ENCODE results near the gene CACNA1A.
A peak's percentile ranks its signal among the peaks of the same experiment; 100 is the strongest.
"Not testable (repeated sequence)": the region's sequence is repeated elsewhere in the genome, so short reads cannot be mapped to it uniquely, and the experiment has no call there.

CACNA1A gene

DNA sequence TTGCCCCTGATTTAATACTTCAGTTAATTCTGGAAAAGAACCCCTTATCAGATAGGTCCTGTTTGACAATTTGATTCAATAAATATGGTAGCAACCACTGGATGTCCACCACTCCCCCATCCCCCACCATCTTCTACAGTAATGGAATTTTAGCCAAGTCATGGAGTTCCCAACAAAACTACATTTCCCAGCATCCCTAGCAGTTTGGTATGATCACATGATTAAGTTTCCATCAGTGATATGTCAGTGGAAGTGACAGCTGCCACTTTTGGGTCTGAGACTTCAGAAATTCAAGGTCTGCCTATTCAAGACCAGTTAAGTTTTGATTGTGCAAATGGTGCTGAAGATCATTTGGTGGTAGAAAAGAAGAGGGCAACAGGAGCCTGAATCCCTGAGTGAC, 85.5 kb downstream of the CACNA1A start:
- no peak for DNase-seq

DNA sequence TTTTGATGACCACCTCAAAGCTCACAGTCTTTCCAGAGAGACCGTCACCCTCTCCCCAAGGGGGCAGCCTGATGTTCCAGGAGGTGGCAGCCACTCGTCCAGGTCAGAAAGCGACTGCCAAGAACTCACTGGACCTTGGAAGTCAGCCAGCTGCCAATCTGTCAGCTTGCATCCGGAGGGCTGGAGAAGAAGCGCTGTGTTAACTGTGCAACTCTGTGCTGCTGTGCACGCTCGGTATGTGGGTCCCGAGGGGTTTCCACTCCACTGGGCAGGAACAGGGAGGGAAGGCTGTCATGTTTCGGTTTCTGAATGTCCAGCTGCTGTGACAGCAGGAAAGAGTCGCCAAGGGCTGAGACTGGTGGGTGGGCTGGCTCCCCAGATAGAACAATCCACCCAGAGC, 89.2 kb downstream of the CACNA1A start:
- no peak for DNase-seq

DNA sequence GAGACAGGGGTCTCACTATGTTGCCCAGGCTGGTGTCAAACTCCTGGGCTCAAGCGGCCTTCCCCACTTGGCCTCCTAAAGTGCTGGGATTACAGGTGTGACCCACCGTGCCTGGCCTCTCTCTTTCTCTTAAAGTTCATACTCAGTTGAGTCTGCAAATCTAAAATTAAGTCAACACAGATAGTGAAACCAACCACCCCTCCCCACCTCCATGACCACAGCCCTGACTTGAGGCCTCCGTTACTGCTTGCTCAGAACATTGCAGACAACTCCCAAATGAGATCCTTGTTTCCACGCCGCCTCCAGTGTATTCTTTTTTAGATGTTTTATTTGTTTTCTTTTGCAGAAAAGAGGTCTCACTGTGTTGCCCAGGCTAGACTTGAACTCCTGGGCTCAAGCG, 94.4 kb downstream of the CACNA1A start:
- DNase-seq: no peak

DNA sequence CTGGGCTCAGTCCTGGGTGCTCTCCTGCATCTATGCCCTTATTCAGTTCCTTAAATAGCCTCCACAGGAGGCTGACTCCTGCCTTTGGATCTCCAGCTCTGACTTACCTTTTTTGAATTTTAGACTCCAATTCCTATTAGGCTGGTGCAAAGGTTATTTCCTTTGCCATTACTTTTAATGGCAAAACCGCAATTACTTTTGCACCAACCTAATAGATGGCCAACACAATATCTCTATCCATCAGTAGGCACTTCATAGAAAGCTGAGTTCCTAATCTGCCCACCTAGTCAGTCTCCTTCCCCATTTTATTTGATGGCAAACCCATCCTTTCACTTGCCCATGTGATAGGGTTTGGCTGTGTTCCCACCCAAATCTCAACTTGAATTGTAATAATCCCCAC, 95.3 kb downstream of the CACNA1A start:
- no peak for DNase-seq

DNA sequence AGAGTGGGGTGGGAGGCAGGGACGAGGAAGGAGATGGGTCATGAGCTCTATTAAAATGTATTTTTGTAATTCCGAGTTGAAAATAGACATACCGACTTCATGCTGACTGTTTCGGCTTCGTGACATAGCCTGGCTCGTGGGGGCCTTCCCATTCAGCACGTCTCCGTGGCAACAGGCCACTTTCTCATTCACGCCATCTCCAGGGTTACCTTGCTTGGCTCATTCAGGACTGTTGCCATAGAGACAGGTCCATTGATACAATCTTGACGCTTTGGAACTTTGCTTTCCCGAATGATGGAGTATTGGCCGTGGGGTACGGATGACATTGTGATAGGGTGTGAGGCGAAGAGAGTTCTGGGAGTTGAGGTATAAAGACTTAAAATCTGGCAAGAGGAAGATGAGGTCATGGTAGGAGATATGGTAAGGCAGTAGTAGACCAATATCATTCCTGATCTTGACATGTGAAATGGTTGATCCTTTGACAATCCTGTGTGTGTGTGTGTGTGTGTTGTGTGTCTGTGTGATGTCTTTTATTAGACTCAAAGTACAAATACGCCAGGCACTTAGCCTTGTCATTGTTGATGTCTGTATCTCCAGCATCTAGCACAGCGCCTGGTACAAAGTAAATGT, 97.3 kb downstream of the CACNA1A start:
- DNase-seq: no peak

DNA sequence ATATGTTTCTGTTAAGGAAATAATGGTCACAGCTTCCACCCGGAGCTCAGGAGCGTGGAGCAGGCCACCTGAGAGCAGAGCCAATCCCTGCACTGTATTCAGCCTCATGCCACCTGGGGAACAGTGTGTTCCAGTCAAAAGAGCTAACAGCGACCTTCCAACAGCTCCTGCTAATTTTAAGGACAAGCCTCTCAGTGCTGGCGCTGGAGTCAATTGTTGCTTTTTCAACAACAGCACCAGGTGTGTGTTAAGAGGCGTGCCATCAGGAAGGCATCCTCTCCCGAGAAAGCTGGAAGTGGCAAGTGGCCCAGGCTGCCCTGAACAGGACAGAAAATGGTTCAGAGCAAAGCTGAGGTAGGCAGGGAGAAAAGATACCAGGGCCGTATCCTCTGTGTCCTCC, 102.0 kb downstream of the CACNA1A start:
- DNase-seq: no peak

DNA sequence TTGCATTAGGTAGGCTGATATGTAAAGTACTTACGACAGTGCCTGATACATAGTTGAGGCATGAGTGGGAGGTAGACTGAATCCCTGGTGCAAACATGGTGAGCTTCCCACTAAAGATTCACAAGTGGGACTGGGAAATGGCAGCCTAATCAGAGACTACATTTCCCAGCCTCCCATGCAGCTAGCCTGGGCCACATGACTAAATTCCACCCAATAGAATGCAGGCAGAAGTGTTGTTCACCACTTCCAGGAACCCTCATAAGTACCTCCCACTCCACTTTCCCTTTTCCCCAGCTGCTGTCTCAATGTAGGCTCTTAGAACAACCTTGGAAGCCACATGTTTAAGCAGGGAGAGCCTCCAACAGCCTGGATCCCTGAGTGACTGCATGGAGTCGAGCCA, 104.9 kb downstream of the CACNA1A start:
- peak; percentile 43 for DNase-seq

DNA sequence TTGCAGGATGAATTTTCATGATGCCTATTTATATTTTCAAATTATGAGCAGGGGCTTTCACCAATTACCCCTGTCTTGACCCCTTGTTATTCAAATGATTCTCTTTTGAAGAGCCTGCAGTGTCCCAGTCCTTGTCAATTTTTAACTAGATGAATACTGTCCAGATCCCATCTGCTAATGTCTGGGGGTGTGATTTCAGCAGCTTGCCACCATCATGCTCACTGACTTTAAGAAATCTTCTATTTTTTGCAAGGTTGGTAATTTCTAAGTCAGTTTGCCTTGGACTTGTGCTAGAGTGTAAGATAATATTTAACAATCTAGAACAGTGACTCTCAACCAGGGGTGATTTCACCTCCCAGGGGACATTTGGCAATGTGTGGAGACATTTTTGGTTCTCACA, 106.0 kb downstream of the CACNA1A start:
- no peak for DNase-seq

DNA sequence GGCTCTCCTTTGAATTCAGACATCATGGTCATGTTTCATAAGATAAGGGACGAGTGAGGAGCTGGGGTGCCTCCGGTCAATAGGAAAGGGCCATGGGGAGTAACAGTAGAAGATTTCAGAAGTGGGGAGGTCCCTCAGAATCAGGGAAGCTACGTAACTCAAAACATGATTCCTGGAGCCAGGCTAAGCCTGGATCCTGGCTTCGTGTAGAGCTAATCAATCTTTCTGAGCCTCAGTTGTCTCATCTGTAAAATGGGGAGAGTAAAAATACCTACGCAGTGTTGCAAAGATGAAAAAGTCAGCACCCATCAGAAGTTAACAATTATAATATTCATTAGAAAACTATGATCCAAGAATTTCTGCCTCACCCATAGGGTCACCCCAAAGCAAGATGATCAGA, 106.5 kb downstream of the CACNA1A start:
- no peak for DNase-seq

DNA sequence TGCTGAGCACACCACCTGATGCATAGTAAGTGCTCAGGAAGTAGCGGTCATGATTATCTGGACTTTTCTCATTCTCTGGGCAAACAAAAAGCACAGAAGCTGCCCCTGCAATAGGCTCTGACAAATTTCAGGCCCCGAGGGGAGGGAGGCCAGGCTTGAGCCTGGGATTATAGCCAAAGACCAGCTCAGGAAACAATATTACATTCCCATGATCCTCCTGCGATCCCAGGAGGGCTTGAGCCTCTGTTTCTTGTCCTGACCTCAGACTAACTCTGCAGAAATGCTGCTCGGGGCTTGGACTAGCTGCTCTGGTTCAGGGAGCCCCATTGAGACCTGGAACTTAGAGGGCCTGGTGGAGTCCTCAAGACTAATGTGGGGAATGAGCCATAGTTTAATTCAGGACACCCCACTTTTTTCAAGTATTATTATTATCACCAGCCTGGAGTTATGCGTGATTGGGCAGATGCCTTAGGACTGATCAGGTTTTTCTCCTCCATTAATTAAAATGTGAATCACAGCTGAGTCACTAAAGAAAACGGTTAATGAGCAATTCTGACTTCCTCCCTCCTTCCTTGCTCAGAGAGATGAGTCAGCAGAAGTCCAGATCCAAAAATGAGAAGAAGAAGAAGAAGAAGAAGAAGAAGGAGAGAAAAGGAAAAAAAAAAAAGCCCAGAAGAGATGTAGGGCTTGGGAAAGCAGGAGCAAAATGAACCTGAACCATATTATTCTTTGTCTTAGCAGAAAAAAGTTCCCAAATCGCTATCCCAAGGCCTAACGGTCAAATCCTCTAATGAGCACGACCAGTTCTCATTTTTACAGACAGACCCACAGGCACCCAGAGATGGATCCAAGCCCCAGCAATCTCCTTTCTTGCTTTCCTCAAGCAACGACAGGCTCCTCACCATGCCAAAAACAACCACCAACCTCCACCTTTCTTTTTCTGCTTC, 107.2 kb downstream of the CACNA1A start:
- peak; percentile 92 for DNase-seq

DNA sequence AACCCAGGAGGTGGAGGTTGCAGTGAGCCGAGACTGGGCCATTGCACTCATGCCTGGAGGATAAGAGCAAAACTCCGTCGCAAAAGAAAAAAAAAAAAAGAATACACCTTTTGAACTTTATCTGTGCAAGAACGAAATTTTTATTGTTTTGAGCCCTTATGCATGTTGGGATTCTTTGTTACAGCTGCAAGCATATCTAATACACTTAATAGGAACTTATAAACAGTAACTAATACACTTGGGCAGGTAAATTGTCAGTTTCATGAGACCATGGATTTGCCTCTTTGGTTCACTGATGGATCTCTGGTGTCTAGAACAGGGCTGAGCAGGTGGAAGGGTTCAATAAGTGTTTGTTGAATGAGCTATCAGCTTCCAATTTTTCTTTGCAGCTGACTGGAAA, 108.1 kb downstream of the CACNA1A start:
- no peak for DNase-seq

DNA sequence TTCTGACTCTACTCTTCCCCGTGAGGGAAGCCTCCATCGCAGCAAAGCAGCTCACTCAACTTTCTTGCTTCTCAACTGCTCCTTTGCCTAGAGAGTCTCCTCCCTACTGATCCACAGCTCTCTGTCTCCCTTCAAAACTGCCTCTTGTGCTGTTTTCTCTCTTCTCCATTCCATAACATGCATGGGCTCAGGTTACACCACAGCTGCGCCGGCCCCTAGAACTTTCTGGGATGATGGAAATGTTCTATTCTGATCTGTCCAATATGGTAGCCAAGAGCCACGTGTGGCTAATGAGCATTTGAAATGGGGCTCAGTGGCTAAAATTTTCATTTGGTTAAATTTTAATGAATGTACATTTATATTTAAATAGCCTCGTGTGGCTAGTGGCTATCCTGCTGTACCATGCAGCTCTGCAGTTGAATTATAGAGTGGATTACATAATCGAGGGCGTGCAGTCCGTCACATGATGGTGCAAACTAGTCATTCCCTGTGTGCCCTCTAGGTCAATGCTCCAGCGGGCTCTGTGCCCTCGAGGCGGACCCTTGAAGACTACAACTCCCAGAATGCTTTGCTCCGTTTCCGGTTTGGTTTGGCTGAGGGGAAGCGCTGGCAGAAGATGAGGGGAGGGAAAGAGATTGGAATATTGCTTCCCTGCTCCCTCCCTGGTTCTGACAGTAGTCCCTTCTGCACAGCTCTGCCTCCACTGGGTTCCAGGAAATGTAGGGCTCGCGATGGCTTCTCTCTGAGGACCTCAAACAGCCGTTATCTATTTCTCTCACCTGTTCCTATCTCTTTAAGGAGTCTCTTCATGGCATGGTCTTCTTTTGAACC, 109.8 kb downstream of the CACNA1A start:
- DNase-seq: peak; percentile 51

DNA sequence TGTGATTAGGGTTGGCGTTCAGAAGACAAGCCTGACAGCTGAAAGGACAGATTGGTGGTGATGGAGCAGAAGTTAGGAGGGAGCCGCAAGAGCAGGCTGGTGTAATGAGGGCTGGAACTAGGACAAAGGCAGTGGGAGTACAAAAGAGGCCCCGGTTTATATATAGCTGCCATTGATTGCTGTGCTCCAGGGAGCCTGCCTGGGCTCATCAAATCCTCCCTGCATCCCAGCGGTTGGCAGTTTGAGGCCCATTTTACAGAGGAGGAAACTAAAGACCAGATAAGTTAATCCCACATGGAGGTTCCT, 123.7 kb downstream of the CACNA1A start:
- DNase-seq: no peak

DNA sequence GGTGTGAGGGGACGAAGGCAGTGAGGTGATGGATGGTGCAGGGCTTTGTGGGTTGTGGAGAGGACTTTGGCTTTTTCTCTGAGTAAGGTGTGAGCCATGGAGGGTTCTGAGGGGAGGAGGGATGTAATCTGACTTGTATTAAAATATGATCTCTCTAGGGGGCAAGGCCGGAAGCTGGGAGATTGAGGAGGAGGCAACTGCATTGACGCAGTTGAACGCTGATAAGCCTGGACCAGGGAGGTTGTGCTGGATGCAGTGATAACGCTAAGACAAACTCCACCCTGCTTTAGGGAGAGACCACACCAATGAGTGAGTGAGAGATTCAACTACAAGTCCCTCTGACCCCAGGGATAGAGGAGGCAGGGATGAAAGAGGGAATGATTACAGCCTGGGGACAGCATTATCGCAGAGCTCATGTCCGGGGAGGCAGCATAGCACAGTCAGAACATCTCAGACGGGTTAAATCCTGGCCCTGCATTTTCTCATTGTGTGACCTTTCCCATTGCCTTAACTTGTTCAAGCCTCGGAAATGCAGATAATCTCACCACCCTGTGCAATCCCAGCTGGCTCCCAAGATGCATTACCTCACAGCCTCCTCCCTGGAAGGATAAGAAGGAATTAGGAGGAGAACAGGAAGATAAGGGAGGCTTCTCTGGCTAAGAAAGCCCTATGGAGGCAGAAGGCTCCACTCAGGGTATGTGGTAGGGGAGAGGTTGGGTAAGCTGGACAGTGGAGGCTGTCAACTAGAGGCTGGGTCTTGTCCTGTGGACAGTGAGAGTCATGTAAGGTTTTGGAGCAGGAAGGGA, 124.2 kb downstream of the CACNA1A start:
- DNase-seq: no peak

DNA sequence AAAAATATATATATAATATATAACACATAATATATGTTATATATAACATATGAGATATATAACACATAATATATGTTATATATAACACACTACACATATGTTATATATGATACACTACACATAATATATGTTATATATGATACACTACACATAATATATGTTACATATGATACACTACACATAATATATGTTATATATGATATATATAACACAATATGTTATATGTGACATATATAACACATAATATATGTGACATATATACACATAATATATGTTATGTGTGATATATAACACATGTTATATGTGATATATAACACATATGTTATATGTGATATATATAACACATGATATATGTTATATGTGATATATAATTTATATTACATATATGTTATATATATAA, 129.7 kb downstream of the CACNA1A start:
- DNase-seq: no peak

DNA sequence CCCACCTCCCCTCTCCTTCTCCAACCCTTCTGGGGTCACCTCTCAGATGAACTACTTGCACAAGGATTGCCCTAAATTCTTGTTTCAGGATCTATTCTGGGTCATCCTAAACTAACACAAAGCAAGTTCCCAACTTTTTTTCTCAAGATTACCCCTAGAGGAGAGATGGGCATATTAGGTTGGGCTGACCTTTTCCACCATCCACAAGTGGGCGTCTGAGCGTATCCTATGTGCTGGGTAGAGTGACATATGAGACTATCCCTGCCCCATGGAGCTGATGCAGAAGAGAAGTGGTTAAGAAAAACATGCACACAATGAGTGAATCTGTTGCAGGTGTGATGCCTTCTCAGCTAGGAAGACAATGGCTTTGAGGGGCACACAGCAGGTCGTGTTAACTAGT, 132.7 kb downstream of the CACNA1A start:
- no peak for DNase-seq

DNA sequence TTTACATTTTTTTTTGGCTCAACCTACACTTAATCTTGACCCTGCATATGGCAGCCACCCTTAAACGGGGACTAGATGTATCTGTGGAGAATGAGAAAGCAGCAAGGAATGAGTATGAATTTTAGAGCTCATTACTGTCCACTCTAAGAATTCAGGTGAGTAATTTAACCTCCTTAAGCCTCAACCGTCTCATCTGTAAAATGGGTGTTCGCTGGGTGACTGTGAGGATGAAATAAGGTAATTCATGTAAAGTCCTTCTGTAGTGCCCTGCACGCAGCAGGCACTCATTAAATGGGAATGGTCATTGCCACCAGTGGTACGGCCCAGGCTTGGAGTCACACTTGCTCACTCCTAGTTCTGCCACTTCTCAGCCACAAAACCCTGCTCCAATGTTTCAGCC, 135.3 kb downstream of the CACNA1A start:
- no peak for DNase-seq

DNA sequence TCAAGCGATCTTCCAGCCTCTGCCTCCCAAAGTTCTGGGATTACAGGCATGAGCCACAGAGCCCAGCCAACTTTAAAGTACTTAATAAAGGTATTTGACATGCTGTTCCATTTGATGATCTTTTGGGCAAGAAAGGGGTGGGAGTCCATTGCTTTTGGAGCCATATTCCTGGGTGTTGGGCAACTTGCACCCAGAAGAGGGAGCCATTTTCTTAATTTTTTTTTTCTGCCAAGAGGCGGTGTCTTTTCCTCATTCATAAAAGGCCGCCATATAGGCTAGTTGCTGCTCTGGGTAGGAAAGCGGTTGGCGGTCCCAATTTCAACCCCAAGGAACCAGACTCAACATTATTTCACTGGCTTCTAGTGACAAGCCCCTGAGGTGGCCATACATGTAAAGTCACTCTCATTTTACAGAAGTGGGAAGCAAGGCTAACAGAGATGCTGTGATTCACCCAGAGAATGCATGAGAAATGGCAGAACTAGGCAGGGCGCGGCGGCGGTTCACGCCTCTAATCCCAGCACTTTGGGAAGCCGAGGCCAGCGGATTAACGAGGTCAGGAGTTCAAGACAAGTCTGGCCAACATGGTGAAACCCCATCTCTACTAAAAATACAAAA, 139.6 kb downstream of the CACNA1A start:
- DNase-seq: peak; percentile 20

DNA sequence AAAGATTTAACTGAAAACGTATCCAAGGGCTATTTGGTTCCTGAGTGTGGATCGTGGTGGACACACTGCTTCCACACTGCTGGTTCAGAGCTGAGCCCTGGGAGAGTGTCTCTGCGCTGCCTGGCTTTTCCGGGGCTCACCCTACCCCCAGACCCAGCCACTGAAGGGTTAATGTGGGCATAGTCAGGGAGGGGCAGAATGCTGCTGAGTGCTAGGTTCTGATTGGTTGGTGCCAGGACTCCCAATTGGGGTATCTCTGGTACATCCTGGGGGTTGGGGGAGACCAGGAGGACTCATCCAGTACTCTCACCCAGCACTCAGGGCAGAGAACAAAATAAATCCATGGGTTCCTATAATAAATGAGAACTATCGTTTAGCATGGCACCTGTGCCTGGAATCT, 142.3 kb downstream of the CACNA1A start:
- DNase-seq: no peak

DNA sequence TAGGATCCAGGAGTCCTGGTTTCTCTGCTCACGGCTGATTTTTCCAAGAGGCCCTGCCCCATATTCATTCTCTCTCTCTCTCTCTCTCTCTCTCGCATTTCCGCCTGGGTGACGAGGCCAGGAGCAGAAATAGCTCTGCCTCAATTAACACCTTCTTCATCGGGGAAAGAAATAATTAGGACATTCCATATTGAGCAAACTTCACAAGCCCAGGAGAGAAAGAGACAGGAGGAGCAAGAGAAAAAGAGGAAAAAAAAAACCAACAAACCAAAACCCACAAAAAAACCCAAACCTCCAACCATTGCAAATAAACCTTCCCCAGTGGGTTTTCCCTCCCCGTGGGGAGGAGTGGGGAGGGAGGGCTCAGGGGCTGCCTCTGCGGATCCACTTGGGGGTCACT, 143.0 kb downstream of the CACNA1A start:
- no peak for DNase-seq

DNA sequence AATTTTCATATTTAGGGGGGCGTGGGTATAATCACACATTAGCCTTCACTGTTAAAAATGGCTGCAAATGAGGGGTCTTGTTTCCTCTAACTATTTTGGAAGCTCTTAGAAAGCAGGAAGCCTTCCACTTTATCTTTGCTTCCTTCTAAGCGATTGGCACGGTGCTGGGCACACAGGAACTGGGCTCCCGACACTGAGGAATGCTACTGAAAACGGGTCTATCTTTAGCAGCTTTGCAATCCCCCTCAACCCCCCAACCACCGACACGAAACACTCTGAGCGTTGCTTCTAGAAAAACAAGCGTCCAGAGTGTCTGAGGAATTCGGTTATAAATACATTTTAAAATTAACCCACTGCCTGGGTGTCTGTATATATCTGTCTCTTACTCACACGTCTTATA, 143.6 kb downstream of the CACNA1A start:
- DNase-seq: no peak

DNA sequence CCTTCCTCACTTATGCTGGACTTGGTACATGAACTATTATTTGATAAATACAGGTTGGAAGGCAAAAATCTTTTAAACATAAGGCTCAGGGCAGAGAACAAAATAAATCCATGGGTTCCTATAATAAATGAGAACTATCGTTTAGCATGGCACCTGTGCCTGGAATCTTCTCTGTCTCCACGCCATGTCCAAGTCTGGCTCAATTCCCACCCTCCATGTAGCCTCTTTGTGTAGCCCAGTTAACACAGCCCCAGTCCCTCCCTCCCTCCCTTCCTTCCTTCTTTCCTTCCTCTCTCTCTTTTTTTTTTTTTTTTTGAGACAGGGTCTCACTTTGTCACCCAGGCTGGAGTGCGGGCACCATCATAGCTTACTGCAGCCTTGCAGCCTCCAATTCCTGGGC, 144.6 kb downstream of the CACNA1A start:
- not testable (repeated sequence) for DNase-seq
